H1 (cell line): ENCODE results near the gene LILRB2. TPM values are rescaled to one million over a fixed set of nuclear protein-coding genes. Genes with fewer than 3 reads are reported as not detected.
A peak's percentile ranks its signal among the peaks of the same experiment; 100 is the strongest.

Experiments used
- CTCF ChIA-PET: fragments of 300-600 bp; sonication (Branson Sonifier 250); formaldehyde crosslinking; loops from one replicate; lab custom pipeline; 2021; ENCODE audit not compliant: partially characterized antibody; lab: Charles Lee
- POLR2A ChIA-PET: fragments of 300-600 bp; sonication (Branson Sonifier 250); formaldehyde crosslinking; loops from one replicate; lab custom pipeline; 2021; ENCODE audit warnings: inconsistent platforms; ENCODE audit not compliant: partially characterized antibody; lab: Charles Lee
- DNase-seq, 2 experiments: peaks; one replicate each; pipeline versions ENCODE4 v3.0.0 to v3.0.0-alpha.2; 2010 to 2022; ENCODE audit warnings: low spot score in 2 of 2, low read depth in 1 of 2, mixed read lengths in 1 of 2
- FAIRE-seq: peaks from 2 replicates; lab custom pipeline; 2011; peaks lifted over from hg19 to GRCh38; lab: Jason Lieb, UNC
- H2AFZ ChIP-seq: 2 replicates; pipeline ENCODE4 v1.8.1; 2012; ENCODE audit warnings: low read length, inconsistent platforms
- H2AK5ac ChIP-seq: 2 replicates; pipeline ENCODE4 v1.6.1; 2013; ENCODE audit warnings: low read depth, low read length
- H2BK120ac ChIP-seq: replicated peaks from 2 replicates; pipeline ENCODE3; 2013; ENCODE audit warnings: low read depth, low read length, inconsistent platforms
- H2BK12ac ChIP-seq: 2 replicates; pipeline ENCODE4 v1.6.1; 2013; ENCODE audit warnings: low read depth, low read length
- H2BK15ac ChIP-seq: 2 replicates; pipeline ENCODE4 v1.6.1; 2013; ENCODE audit warnings: low read length
- H2BK20ac ChIP-seq: 2 replicates; pipeline ENCODE4 v1.6.1; 2013; ENCODE audit warnings: low read length
- H2BK5ac ChIP-seq: 2 replicates; pipeline ENCODE4 v1.6.1; 2013; ENCODE audit warnings: low read depth, low read length
- H3K14ac ChIP-seq: 2 replicates; pipeline ENCODE4 v1.6.1; 2013; ENCODE audit warnings: inconsistent platforms; ENCODE audit not compliant: insufficient read length
- H3K18ac ChIP-seq: 2 replicates; pipeline ENCODE4 v1.6.1; 2013; ENCODE audit warnings: low read length; ENCODE audit errors: extremely low read depth
- H3K23ac ChIP-seq: 2 replicates; pipeline ENCODE4 v1.6.1; 2013; ENCODE audit warnings: inconsistent platforms; ENCODE audit not compliant: insufficient read length
- H3K23me2 ChIP-seq: 2 replicates; pipeline ENCODE4 v1.6.1; 2013; ENCODE audit warnings: low read depth, low read length
- H3K27ac ChIP-seq: 2 replicates; pipeline ENCODE4 v1.6.1; 2011; ENCODE audit warnings: low read depth, low read length, inconsistent platforms
- H3K27me3 ChIP-seq, 4 experiments: replicated peaks in 1 of 4; 1 replicate in 1 of 4; 2 replicates in 3 of 4; pipeline versions ENCODE4 v1.6.1 to v1.8.1; 2011 to 2013; ENCODE audit warnings: low read length in 3 of 4, mild to moderate bottlenecking in 3 of 4, inconsistent platforms in 2 of 4, mixed read lengths in 2 of 4, moderate library complexity in 1 of 4; ENCODE audit not compliant: control insufficient read depth in 3 of 4, insufficient read depth in 3 of 4; ENCODE audit errors: extremely low read depth in 1 of 4
- H3K36me3 ChIP-seq, 4 experiments: 2 replicates each; pipeline versions ENCODE4 v1.6.1 to v1.8.1; 2011 to 2013; ENCODE audit warnings: mild to moderate bottlenecking in 4 of 4, low read length in 3 of 4, moderate library complexity in 2 of 4, control low read depth in 1 of 4, inconsistent platforms in 1 of 4; ENCODE audit not compliant: insufficient read depth in 4 of 4, control insufficient read depth in 2 of 4
- H3K4ac ChIP-seq: replicated peaks from 2 replicates; pipeline ENCODE3; 2013; ENCODE audit warnings: low read length, low read depth, mixed read lengths, inconsistent platforms; ENCODE audit not compliant: insufficient read length
- H3K4me1 ChIP-seq, 4 experiments: replicated peaks in 1 of 4; 1 replicate in 1 of 4; 2 replicates in 3 of 4; pipeline versions ENCODE4 v1.6.1 to v1.8.1; 2011 to 2013; ENCODE audit warnings: low read length in 3 of 4, inconsistent platforms in 2 of 4, mixed read lengths in 1 of 4; ENCODE audit not compliant: insufficient read depth in 4 of 4, control insufficient read depth in 3 of 4
- H3K4me2 ChIP-seq, 2 experiments: 2 replicates each; pipeline versions ENCODE4 v1.6.1 to v1.8.1; 2011 to 2013; ENCODE audit warnings: low read depth in 2 of 2, low read length in 2 of 2, control low read depth in 1 of 2, inconsistent platforms in 1 of 2, mild to moderate bottlenecking in 1 of 2; ENCODE audit not compliant: insufficient read depth in 1 of 2
- H3K4me3 ChIP-seq, 4 experiments: fragments of 200-600, 300-600 bp in 1 of 4; sonication (generic), shearing (Covaris generic), sonication (Bioruptor Twin) in 1 of 4; 2 replicates each; pipeline versions ENCODE4 v1.5.1 to v1.8.1; 2011 to 2016; ENCODE audit warnings: low read length in 4 of 4, low read depth in 3 of 4, control low read depth in 2 of 4, inconsistent platforms in 2 of 4, mild to moderate bottlenecking in 2 of 4, mixed read lengths in 1 of 4, moderate library complexity in 1 of 4; ENCODE audit not compliant: insufficient read depth in 2 of 4; ENCODE audit errors: extremely low read depth in 1 of 4
- H3K56ac ChIP-seq: replicated peaks from 2 replicates; pipeline ENCODE3; 2013; ENCODE audit warnings: low read depth, mild to moderate bottlenecking, mixed read lengths, low read length, inconsistent platforms; ENCODE audit not compliant: insufficient read length
- H3K79me1 ChIP-seq: 2 replicates; pipeline ENCODE4 v1.6.1; 2013; ENCODE audit warnings: low read depth, low read length, control low read depth
- H3K79me2 ChIP-seq, 2 experiments: 2 replicates each; pipeline versions ENCODE4 v1.6.1 to v1.8.1; 2012 to 2013; ENCODE audit warnings: low read length in 2 of 2, mild to moderate bottlenecking in 2 of 2, inconsistent platforms in 1 of 2; ENCODE audit not compliant: insufficient read depth in 2 of 2, control insufficient read depth in 1 of 2
- H3K9ac ChIP-seq, 4 experiments: replicated peaks in 1 of 4; 1 replicate in 1 of 4; 2 replicates in 3 of 4; pipeline versions ENCODE4 v1.6.1 to v1.8.1; 2011 to 2013; ENCODE audit warnings: low read depth in 3 of 4, low read length in 3 of 4, control low read depth in 2 of 4, mild to moderate bottlenecking in 2 of 4, moderate library complexity in 2 of 4, inconsistent platforms in 1 of 4; ENCODE audit errors: extremely low read depth in 1 of 4
- H3K9me3 ChIP-seq, 2 experiments: 2 replicates each; pipeline versions ENCODE4 v1.6.1 to v1.8.1; 2012 to 2013; ENCODE audit warnings: mild to moderate bottlenecking in 2 of 2, moderate library complexity in 2 of 2, control low read depth in 1 of 2, inconsistent platforms in 1 of 2, low read depth in 1 of 2, low read length in 1 of 2, mixed read lengths in 1 of 2; ENCODE audit not compliant: insufficient read depth in 2 of 2
- H4K20me1 ChIP-seq, 2 experiments: replicated peaks in 1 of 2; 2 replicates each; pipeline versions ENCODE3 to v1.8.1; 2011 to 2013; ENCODE audit warnings: inconsistent platforms in 2 of 2, low read length in 2 of 2, mild to moderate bottlenecking in 1 of 2; ENCODE audit not compliant: insufficient read depth in 2 of 2, control insufficient read depth in 1 of 2
- H4K5ac ChIP-seq: 2 replicates; pipeline ENCODE4 v1.6.1; 2013; ENCODE audit warnings: low read length, low read depth, mixed read lengths, inconsistent platforms; ENCODE audit not compliant: insufficient read length
- H4K8ac ChIP-seq: 2 replicates; pipeline ENCODE4 v1.8.0; 2013; ENCODE audit warnings: mild to moderate bottlenecking, moderate library complexity, low read length, inconsistent platforms; ENCODE audit not compliant: insufficient read depth; ENCODE audit errors: extremely low read depth
- H4K91ac ChIP-seq: replicated peaks from 2 replicates; pipeline ENCODE3; 2013; ENCODE audit warnings: low read length, mixed read lengths, inconsistent platforms; ENCODE audit not compliant: insufficient read length
- FOSL1 ChIP-seq: IDR thresholded peaks from 2 replicates; pipeline ENCODE4 v1.6.1; 2011; ENCODE audit warnings: mild to moderate bottlenecking, low read depth, low read length, moderate library complexity; ENCODE audit not compliant: insufficient read depth
- PHF8 ChIP-seq: fragments of 200-600 bp; sonication (generic); conservative IDR thresholded peaks from 2 replicates; pipeline ENCODE4 v1.7.1; 2012; ENCODE audit warnings: low read depth, mild to moderate bottlenecking, inconsistent platforms, low read length, moderate library complexity
- RBBP5 ChIP-seq: IDR thresholded peaks from 2 replicates; pipeline ENCODE4 v1.7.1; 2012; ENCODE audit warnings: low read depth, mild to moderate bottlenecking, inconsistent platforms, low read length, moderate library complexity, borderline replicate concordance
- WGBS, 2 experiments: shearing (Covaris generic) in 1 of 2; methylation state at CpG; one replicate each; pipeline versions ENCODE4 v1.1.6 to v1.1.7; 2013 to 2015; ENCODE audit warnings: low lambda C conversion rate in 2 of 2, mixed read lengths in 2 of 2, inconsistent platforms in 1 of 2, low coverage in 1 of 2, missing lambda C conversion rate in 1 of 2; ENCODE audit not compliant: insufficient replicate concordance in 2 of 2, insufficient coverage in 1 of 2, insufficient read length in 1 of 2; ENCODE audit errors: extremely low coverage in 1 of 2, missing lambda C conversion rate in 1 of 2; 5-methylcytosine and 5-hydroxymethylcytosine counted together
- polyA plus RNA-seq, 7 experiments: library from polyadenylated mRNA; depleted of rRNA in 3 of 7; stranded (reverse) in 5 of 7; unstranded in 2 of 7; fragments of >200 nt in 5 of 7; fragments of 200-250 nt in 2 of 7; gene quantifications; 1 replicate in 5 of 7; 2 replicates in 1 of 7; 4 replicates in 1 of 7; pipeline versions ENCODE4 v1.2.1 to v1.2.3, GENCODE V29; 2011 to 2013; ENCODE audit warnings: missing spikeins in 2 of 7, mixed read lengths in 2 of 7
- total RNA-seq: library from RNA; stranded (reverse); fragmentation: NEBNext Ultra II Directional; extraction: Animal tissue kit (Norgen Biotek cat#: 25700); gene quantifications from 2 replicates; pipeline ENCODE4 v1.2.1, GENCODE V29; 2021

The LILRB2 gene
- total and polyA plus RNA-seq, 2 of the 8 experiments (the other 6 are each of a cell fraction or from before 2014, with no cell fraction given) = not detected

- DNase-seq (peak in 1 of 2 experiments; percentile 41), FAIRE-seq (no peak)
- H2BK120ac ChIP-seq = no peak overlapping the region
- H2BK5ac ChIP-seq = no peak overlapping the region
- ChIA-PET CTCF (interaction anchor here (0.5 to 2.7 kb wide), 3 partner anchors 11 to 101 kb away, joined by 3 to 35 read pairs (median 3); no protein-coding TSS in a partner anchor), POLR2A (interaction anchor here (1.0 to 2.3 kb wide), 3 partner anchors 50 to 56 kb away, joined by 3 to 8 read pairs (median 8); no protein-coding TSS in a partner anchor)
- H2AK5ac ChIP-seq = no peak overlapping the region
- no peak overlapping the region for H2BK15ac ChIP-seq
- no peak overlapping the region for H4K91ac ChIP-seq
- TF ChIP-seq PHF8 (no peak), FOSL1 (no peak), RBBP5 (no peak)
- H3K4ac ChIP-seq = no peak overlapping the region
- no peaks in the 10 kb centered on the region for H3K23me2 ChIP-seq
- no peak overlapping the region for H3K4me2 ChIP-seq
- H4K20me1 ChIP-seq = no peaks in the 10 kb centered on the region
- 0 out of 2 replicates have a peak overlapping the region, but pooled peaks have one; percentile 27 for H2BK12ac ChIP-seq
- H3K23ac ChIP-seq = no peak overlapping the region
- no peaks in the 10 kb centered on the region for H3K79me1 ChIP-seq
- H3K4me3 ChIP-seq = no peak overlapping the region
- H3K79me2 ChIP-seq = no peaks in the 10 kb centered on the region
- H3K27me3 ChIP-seq = no peaks in the 10 kb centered on the region; a peak in 2 of 7 replicates
- no peak overlapping the region for H3K9ac ChIP-seq
- H2AFZ ChIP-seq = no peak overlapping the region
- no peak overlapping the region for H3K56ac ChIP-seq
- no peaks in the 10 kb centered on the region for H3K36me3 ChIP-seq
- no peak overlapping the region for H4K5ac ChIP-seq
- H3K27ac ChIP-seq = no peak overlapping the region
- H3K4me1 ChIP-seq = peaks cover 0 to 13% (median 1%) of the 10 kb centered on the region in 4 experiments; a peak in 4 of 7 replicates
- 0 out of 2 replicates have a peak overlapping the region, but pooled peaks have one; percentile 42 for H4K8ac ChIP-seq
- H2BK20ac ChIP-seq = no peak overlapping the region
- H3K18ac ChIP-seq = no peak overlapping the region
- 87% methylated on average over 21 of the region's 26 CpGs; no CpG with 5 or more reads in 1 of the 2 experiments for WGBS, 2 experiments
- no peak overlapping the region for H3K14ac ChIP-seq
- no peaks in the 10 kb centered on the region for H3K9me3 ChIP-seq
Observed at GRCh38 chr19:54255105-54255775, 25.7 kb downstream of the LILRB2 start.
